Measurements from ENCODE around the gene DCTPP1.

DCTPP1 gene

DNA sequence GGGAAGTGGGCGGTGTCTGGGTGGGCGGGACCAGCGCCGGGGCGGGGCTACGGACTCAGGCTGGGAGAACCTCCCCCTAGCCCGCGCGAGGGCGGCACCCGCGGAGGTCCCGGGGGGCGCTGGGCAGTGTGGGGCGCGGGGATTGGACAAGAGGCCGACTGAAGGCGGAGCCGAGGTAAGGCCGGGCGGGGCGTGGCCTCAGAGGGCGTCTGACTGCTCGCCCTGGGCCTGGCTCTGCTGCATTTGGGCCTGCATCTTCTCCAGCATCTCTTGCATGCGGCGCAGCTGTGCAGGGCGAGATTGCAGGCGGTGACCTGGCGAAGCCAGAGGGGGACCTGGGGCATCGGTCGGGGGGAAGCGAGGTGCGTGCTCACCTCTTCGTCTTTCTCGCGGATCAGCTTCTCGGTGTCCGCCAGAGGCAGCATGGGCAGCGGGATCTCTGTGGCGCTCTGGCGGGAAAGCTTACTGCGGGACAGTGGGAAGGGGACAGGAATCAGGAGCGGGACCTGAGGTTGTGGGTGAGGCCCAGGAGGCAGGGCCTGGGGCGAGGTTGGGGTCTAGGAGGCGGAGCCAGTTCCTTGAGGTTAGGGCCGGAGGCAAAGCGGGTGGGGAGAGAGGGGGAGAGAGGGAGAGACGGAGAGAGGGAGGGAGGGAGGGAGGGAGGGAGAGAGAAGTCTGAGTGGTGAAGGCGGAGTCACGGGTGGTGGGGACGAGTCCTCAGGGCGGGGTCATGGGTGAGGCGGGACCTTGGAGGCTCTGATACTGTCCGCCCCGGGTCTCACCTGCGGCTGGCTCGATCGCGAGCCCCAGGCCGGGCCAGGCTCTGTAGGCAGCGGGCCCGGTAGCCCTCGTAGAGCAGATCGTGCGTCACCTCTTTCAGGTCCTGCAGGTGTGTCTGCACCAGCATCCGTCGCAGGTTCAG, 51.3 kb downstream of the DCTPP1 start:
- peaks cover 48% of the 10 kb centered on the region for H3K4me1 Mint-ChIP-seq (ENCODE audit: low read depth)
- intact Hi-C loops (cut with micrococcal nuclease), result loop anchor here (1.0 kb wide), 1 partner anchor 8 kb away; the partner anchor contains the start of gene TBC1D10B
- peaks cover 10% of the 10 kb centered on the region for H3K36me3 Mint-ChIP-seq (ENCODE audit: low read depth)
- H3K9me3 Mint-ChIP-seq, result no peaks in the 10 kb centered on the region
- H3K27me3 Mint-ChIP-seq, result peaks cover 13% of the 10 kb centered on the region
- H3K27ac Mint-ChIP-seq, result peak overlapping the region; percentile 100
- peak overlapping the region; percentile 88 for H3K4me3 Mint-ChIP-seq

GRCh38 chr16:30377812-30378235, 52.0 kb downstream of the DCTPP1 start:
- H3K4me1 Mint-ChIP-seq (ENCODE audit: low read depth), result peaks cover 47% of the 10 kb centered on the region
- peaks cover 10% of the 10 kb centered on the region for H3K36me3 Mint-ChIP-seq (ENCODE audit: low read depth)
- H3K27me3 Mint-ChIP-seq, result peaks cover 7% of the 10 kb centered on the region
- peak overlapping the region; percentile 88 for H3K4me3 Mint-ChIP-seq
- intact Hi-C loops (cut with micrococcal nuclease), result loop anchor here (1.0 kb wide), 1 partner anchor 8 kb away; the partner anchor contains the start of gene TBC1D10B
- no peaks in the 10 kb centered on the region for H3K9me3 Mint-ChIP-seq
- H3K27ac Mint-ChIP-seq, result peak overlapping the region; percentile 100

GRCh38 chr16:30377050-30377811, 52.6 kb downstream of the DCTPP1 start:
- peaks cover 1% of the 10 kb centered on the region for H3K27me3 Mint-ChIP-seq
- intact Hi-C loops (cut with micrococcal nuclease), result no loop called here
- H3K9me3 Mint-ChIP-seq, result no peaks in the 10 kb centered on the region
- H3K27ac Mint-ChIP-seq, result peak overlapping the region; percentile 100
- peaks cover 41% of the 10 kb centered on the region for H3K4me1 Mint-ChIP-seq (ENCODE audit: low read depth)
- H3K4me3 Mint-ChIP-seq, result peak overlapping the region; percentile 88
- peaks cover 10% of the 10 kb centered on the region for H3K36me3 Mint-ChIP-seq (ENCODE audit: low read depth)

DNA sequence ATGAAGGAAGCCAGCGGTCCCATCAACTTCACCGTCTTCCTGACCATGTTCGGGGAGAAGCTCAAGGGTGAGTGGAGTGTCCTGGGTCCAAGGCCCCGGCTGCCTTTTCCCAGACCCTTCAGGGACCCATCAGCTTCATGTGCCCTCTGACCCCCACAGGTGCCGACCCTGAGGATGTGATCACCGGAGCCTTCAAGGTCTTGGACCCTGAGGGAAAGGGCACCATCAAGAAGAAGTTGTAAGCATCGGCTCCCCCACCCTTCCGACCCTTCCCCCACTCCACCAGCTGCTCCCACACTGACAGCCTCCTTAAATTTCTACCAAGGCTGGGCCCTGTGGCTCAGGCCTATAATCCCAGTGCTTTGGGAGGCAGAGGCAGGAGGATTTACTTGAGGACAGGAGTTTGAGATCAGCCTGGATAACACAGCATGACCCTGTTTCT, 53.3 kb downstream of the DCTPP1 start:
- Mint-ChIP-seq H3K4me1 (ENCODE audit: low read depth) (peaks cover 44% of the 10 kb centered on the region), H3K9me3 (no peaks in the 10 kb centered on the region), H3K27ac (peak overlapping the region; percentile 100), H3K27me3 (no peaks in the 10 kb centered on the region), H3K36me3 (ENCODE audit: low read depth) (peaks cover 10% of the 10 kb centered on the region), H3K4me3 (no peak overlapping the region)
- intact Hi-C loops (cut with micrococcal nuclease), result no loop called here

GRCh38 chr16:30375864-30376263, 54.0 kb downstream of the DCTPP1 start:
- no peaks in the 10 kb centered on the region for H3K9me3 Mint-ChIP-seq
- H3K36me3 Mint-ChIP-seq (ENCODE audit: low read depth), result peaks cover 10% of the 10 kb centered on the region
- H3K4me1 Mint-ChIP-seq (ENCODE audit: low read depth), result peaks cover 43% of the 10 kb centered on the region
- intact Hi-C loops (cut with micrococcal nuclease), result no loop called here
- no peaks in the 10 kb centered on the region for H3K27me3 Mint-ChIP-seq
- peak overlapping the region; percentile 100 for H3K27ac Mint-ChIP-seq
- no peak overlapping the region for H3K4me3 Mint-ChIP-seq

DNA sequence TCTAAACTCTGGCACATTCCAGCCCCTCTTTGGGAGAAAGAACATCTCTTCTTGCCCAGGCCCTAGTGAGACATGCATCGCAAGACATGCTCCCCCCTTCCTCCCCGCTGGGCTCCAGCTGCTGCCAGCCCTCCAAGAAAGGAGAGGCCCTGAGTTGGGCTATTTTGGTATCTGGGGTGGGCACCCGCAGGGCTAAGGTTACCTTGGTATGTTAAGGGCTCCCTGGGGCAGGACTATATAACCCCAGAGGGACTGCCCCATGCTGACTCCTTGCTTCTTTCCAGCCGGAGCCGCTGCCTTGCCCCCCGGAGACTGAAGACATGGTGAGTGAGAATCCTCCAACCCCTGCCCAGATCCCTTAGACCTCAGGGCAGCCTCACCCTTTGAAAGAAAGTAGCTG, 55.3 kb downstream of the DCTPP1 start, which contains the start of gene MYL11:
Gene MYL11 (plus strand): TSS at position 265 of the 400 bp plus-strand sequence. CDS start 56 bp downstream, at position 321.
- Mint-ChIP-seq H3K4me3 (no peak within 1 kb of the TSS), H3K27me3 (no peaks in the 10 kb centered on the region), H3K4me1 (ENCODE audit: low read depth) (peaks cover 34% of the 10 kb centered on the region), H3K9me3 (no peaks in the 10 kb centered on the region), H3K36me3 (ENCODE audit: low read depth) (peaks cover 11% of the 10 kb centered on the region), H3K27ac (peak within 1 kb of the TSS; percentile 100)
- intact Hi-C loops (cut with micrococcal nuclease), result loop anchor here (5.0 kb wide), 1 partner anchor 33 kb away; the partner anchor contains the start of gene ZNF771
